ENCODE measurements around the gene SLC47A2. TPM values are rescaled to one million over a fixed set of nuclear protein-coding genes. Genes with fewer than 3 reads are reported as not detected.
"Not testable (repeated sequence)": the region's sequence is repeated elsewhere in the genome, so short reads cannot be mapped to it uniquely, and the experiment has no call there.

SLC47A2 gene
- total RNA-seq, 2 donors from 2014 or later: not detected

GRCh38 chr17:19686400-19687090 is 29.8 kb downstream of the SLC47A2 start:
- no peak for DNase-seq (ENCODE audit: low spot score)
- no peak overlapping the region for H3K4me3 ChIP-seq

GRCh38 chr17:19684909-19685580 is 31.3 kb downstream of the SLC47A2 start:
- not testable (repeated sequence) for H3K4me1 ChIP-seq; H3K27me3 ChIP-seq; DNase-seq (ENCODE audit: low spot score); H3K9me3 ChIP-seq; H3K27ac ChIP-seq; H3K36me3 ChIP-seq; H3K4me3 ChIP-seq

More at GRCh38 chr17:19686400-19687090, 29.8 kb downstream of the SLC47A2 start:
- no peak overlapping the region for H3K27ac ChIP-seq
- H3K27me3 ChIP-seq: no peaks in the 10 kb centered on the region
- TF ChIP-seq CTCF (IDR thresholded peaks at IDR 0.05): no peak
- no peaks in the 10 kb centered on the region for H3K4me1 ChIP-seq
- H3K9me3 ChIP-seq: no peaks in the 10 kb centered on the region
- no peaks in the 10 kb centered on the region for H3K36me3 ChIP-seq

GRCh38 chr17:19683117-19683516 is 33.3 kb downstream of the SLC47A2 start:
- Histone ChIP-seq H3K27ac (no peak overlapping the region), H3K9me3 (no peaks in the 10 kb centered on the region), H3K36me3 (peaks cover 3% of the 10 kb centered on the region), H3K4me3 (no peak overlapping the region), H3K27me3 (no peaks in the 10 kb centered on the region), H3K4me1 (no peaks in the 10 kb centered on the region)
- no peak for TF ChIP-seq CTCF (IDR thresholded peaks at IDR 0.05)
- DNase-seq (ENCODE audit: low spot score): no peak

GRCh38 chr17:19678581-19679453 is 37.6 kb downstream of the SLC47A2 start:
- no peaks in the 10 kb centered on the region for H3K9me3 ChIP-seq
- H3K27me3 ChIP-seq: no peaks in the 10 kb centered on the region
- DNase-seq (ENCODE audit: low spot score): no peak
- H3K4me3 ChIP-seq: no peak overlapping the region
- H3K27ac ChIP-seq: no peak overlapping the region
- peaks cover 21% of the 10 kb centered on the region for H3K36me3 ChIP-seq
- H3K4me1 ChIP-seq: no peaks in the 10 kb centered on the region
- no peak for TF ChIP-seq CTCF (IDR thresholded peaks at IDR 0.05)

- no peaks in the 10 kb centered on the region for H3K9me3 ChIP-seq
- H3K27ac ChIP-seq: no peak overlapping the region
- TF ChIP-seq CTCF (IDR thresholded peaks at IDR 0.05): no peak
- H3K36me3 ChIP-seq: peaks cover 21% of the 10 kb centered on the region
- no peaks in the 10 kb centered on the region for H3K4me1 ChIP-seq
- no peak overlapping the region for H3K4me3 ChIP-seq
- DNase-seq (ENCODE audit: low spot score): no peak
- H3K27me3 ChIP-seq: no peaks in the 10 kb centered on the region
Measured at GRCh38 chr17:19677736-19678379, 38.5 kb downstream of the SLC47A2 start.

Measured in right atrium auricular region (tissue), 2 donors.